GM19324 (cell line): ENCODE results near the gene SLC1A6.
"Not testable (repeated sequence)": the region's sequence is repeated elsewhere in the genome, so short reads cannot be mapped to it uniquely, and the experiment has no call there.

Source experiments
- ATAC-seq: cut with Tn5 transposase; IDR thresholded peaks from one replicate; pipeline ENCODE4 v1.9.1; 2021; ENCODE audit warnings: mild to moderate bottlenecking, moderate library complexity; ENCODE audit not compliant: unreplicated experiment, low FRiP score

SLC1A6 gene

GRCh38 chr19:14979476-14980255 lies at the start of gene SLC1A6:
SLC1A6 (minus strand) TSS chr19:14979864; CDS start chr19:14972910, 6,954 bp downstream.
- ATAC-seq, result no peak

GRCh38 chr19:15028490-15028889 lies 48.8 kb upstream of the SLC1A6 start:
- ATAC-seq, result no peak

DNA sequence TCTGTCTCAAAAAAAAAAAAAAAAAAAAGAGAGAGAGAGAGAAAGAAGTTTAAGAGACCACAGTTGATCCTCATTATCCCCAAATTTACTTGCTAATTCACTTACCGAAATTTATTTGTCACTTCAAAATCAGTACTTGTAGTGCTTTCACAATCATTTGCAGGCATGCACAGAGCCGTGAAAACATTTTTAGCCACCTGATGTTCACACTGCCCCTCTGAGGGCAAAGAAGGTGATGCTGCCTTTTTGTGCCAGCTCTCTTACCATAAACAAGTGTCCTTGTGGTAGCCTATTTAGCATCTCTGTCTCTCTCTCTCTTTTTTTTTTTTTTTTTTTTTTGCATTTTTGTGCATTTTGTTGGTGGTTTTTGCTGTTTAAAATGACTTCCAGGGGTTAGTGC lies 45.6 kb upstream of the SLC1A6 start:
- no peak for ATAC-seq

- no peak for ATAC-seq
Measured at GRCh38 chr19:15022752-15023151, 43.1 kb upstream of the SLC1A6 start.

- ATAC-seq, result no peak
Measured at GRCh38 chr19:15021286-15022007, 41.8 kb upstream of the SLC1A6 start.

DNA sequence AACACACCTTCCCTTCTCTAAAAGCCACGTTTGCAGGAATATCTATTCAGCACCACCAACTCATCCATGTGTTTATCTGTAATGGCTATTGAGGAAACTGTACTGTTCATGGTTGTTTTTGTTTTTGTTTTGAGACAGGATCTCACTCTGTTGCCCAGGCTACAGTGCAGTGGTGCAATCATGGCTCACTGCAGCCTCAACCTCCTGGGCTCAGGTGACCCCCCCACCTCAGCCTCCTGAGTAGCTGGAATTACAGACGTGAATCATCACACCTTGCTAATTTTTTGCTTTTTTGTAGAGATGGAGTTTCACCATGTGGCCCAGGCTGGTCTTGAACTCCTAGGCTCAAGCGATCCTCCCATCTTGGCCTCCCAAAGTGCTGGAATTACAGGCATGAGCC lies 39.2 kb upstream of the SLC1A6 start:
- ATAC-seq, result not testable (repeated sequence)

GRCh38 chr19:15015946-15016542 lies 36.4 kb upstream of the SLC1A6 start:
- no peak for ATAC-seq

DNA sequence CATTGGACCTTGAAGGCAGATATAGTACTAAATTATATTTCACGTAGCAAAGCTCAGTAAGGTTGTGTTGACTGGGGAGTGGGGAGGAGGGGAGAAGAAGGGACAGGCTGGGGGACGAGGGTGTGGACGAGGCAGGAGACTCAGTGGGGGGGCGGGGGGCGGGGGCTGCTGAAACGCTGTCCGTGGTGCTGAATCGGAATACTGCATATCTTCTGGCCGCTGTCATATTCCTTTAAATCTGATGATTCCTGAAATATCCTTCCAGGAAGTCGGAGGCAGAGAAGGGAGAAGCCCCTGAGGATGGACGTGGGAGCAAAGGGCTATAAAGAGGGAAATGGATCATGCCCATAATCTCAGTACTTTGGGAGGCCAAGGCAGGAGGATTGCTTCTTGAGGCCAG lies 34.9 kb upstream of the SLC1A6 start:
- no peak for ATAC-seq

- ATAC-seq, result no peak
Measured at GRCh38 chr19:15010501-15011300, 31.0 kb upstream of the SLC1A6 start.

DNA sequence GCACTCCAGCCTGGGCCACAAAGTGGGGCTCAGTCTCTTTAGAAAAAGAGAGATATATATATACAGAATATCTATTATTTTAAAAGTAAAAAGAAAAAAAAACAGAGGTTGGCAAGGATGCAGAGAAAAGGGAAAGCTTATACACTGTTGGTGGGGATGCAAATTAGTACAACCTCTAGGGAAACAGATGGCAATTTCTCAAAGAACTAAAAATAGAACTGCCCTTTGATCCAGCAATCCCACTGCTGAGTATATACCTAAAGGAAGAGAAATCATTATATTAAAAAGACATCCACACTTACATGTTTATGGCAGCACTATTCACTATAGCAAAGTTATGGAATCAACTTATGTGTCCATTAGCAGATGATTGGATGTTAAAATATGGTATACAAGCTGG lies 28.6 kb upstream of the SLC1A6 start:
- ATAC-seq, result no peak

DNA sequence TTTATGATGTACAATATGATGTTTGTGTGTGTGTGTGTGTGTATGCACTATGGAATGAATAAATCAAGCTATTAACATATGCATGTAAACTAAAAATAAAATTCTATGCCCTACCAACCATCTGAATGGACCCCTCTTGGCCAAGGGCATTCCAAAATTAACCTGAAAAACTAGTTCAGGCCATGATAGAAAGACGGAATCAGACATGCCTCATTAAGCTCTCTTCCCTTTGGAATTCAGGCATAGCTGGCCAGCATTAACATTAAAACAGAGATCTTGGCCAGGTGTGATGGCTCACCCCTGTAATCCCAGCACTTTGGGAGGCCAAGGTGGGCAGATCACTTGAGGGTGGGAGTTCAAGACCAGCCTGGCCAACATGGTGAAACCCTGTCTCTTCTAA lies 18.3 kb upstream of the SLC1A6 start:
- ATAC-seq, result no peak

- ATAC-seq, result no peak
Measured at GRCh38 chr19:14992780-14993179, 13.1 kb upstream of the SLC1A6 start.

GRCh38 chr19:14985133-14985532 lies 5.5 kb upstream of the SLC1A6 start:
- ATAC-seq, result no peak

GRCh38 chr19:14978161-14978776 lies 1.4 kb downstream of the SLC1A6 start:
- ATAC-seq, result no peak

DNA sequence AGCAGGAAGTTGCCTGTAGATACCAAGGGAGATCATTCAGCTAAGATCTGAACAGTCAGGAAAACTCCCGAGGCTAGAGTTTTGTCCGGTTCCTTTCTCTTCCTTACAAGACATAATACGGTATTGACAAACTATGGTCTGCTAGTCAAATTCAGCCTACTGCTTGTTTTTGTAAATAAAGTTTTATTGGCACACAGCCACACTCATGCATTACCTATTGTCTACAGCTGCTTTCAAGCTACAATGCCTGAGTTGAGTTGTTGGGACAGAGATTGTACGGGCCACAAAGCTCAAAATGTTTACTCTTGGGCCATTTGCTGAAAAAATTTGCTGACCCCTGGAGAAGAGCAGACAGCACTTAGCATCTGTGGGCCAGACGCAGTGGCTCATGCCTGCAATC lies 2.5 kb downstream of the SLC1A6 start:
- no peak for ATAC-seq

- no peak for ATAC-seq
Measured at GRCh38 chr19:14974488-14974887, 5.2 kb downstream of the SLC1A6 start.

GRCh38 chr19:14972676-14973075 lies 7.0 kb downstream of the SLC1A6 start:
- no peak for ATAC-seq

GRCh38 chr19:14971474-14971873 lies 8.2 kb downstream of the SLC1A6 start:
- no peak for ATAC-seq

DNA sequence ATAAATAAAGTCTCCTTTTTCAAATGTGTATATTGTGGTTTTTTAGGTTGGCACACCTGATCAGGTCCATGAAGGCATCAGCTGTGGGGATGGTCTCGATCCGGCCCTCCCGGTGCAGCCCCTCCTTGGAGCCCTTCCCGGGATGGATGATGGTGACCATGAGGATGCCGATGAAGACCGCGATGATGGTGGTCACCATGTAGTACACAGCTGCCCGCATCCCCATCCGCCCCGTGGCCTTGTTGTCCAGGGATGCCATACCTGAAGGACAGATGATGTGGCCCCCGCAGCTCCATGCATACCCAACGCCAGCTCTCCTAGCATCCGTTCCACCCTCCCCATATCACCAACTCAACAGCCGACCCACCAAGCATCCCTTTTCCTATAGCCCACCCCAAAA lies 11.4 kb downstream of the SLC1A6 start:
- no peak for ATAC-seq

DNA sequence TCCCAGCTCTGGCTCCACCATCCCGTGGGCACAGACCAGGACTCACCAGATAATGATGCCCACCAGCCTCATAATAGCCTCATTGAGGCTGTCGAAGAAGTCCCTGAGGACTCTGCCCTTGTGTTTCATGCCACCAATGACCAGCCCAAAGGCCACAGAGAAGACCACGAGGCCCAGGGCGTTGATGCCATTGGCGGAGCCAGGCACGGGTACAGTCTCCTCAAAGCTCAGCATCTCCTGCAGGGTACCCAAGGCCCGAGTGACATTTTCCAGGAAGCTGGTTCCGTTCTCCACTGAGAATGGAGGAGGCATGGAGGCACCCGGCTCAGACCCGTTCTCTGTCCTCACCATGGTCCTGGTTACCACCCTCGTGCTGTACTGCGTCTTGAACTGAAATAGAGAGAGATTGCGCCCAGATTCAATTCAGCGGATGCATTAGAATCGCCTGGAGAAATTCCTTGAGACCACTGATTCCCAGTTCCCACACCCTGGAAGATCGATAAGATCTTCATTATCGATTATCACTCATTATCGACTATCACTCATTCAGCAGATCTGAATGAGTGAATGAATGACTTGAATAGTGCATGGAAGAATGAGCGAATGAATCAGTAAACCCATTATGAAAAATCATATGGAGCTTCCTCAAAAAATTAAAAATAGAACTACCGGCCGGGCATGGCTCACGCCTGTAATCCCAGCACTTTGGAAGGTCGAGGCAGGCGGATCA lies 17.5 kb downstream of the SLC1A6 start:
- ATAC-seq, result no peak
